Measurements from ENCODE around the gene MIER3.
"Not testable (repeated sequence)": the region's sequence is repeated elsewhere in the genome, so short reads cannot be mapped to it uniquely, and the experiment has no call there.

The MIER3 gene

DNA sequence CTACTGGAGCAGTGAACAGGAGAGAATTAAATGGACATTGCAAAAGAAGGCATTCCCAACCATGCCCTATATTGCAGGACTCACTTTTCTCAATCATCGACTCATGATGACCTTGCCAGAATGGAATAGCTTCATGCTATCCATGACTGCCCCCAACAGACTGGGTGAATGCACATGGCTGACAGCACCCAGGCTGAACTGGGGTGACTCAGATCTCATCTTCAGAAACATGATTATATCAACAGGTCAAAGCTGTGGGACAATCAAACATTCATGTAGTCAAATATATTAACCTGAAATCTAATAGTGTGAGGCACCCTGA is 34.7 kb upstream of the MIER3 start:
- TF ChIP-seq, protein P1, sequence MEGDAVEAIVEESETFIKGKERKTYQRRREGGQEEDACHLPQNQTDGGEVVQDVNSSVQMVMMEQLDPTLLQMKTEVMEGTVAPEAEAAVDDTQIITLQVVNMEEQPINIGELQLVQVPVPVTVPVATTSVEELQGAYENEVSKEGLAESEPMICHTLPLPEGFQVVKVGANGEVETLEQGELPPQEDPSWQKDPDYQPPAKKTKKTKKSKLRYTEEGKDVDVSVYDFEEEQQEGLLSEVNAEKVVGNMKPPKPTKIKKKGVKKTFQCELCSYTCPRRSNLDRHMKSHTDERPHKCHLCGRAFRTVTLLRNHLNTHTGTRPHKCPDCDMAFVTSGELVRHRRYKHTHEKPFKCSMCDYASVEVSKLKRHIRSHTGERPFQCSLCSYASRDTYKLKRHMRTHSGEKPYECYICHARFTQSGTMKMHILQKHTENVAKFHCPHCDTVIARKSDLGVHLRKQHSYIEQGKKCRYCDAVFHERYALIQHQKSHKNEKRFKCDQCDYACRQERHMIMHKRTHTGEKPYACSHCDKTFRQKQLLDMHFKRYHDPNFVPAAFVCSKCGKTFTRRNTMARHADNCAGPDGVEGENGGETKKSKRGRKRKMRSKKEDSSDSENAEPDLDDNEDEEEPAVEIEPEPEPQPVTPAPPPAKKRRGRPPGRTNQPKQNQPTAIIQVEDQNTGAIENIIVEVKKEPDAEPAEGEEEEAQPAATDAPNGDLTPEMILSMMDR (IDR thresholded peaks at IDR 0.05; ENCODE audit: insufficient read depth, low read length, missing control alignments), result no peak
- CTCF ChIA-PET, result no interaction called here
- no peak overlapping the region for H3K4me3 ChIP-seq (ENCODE audit: low read depth, low read length)
- POLR2A ChIA-PET, result no interaction called here
- DNase-seq (ENCODE audit: low read depth, low spot score), result peak; percentile 4

DNA sequence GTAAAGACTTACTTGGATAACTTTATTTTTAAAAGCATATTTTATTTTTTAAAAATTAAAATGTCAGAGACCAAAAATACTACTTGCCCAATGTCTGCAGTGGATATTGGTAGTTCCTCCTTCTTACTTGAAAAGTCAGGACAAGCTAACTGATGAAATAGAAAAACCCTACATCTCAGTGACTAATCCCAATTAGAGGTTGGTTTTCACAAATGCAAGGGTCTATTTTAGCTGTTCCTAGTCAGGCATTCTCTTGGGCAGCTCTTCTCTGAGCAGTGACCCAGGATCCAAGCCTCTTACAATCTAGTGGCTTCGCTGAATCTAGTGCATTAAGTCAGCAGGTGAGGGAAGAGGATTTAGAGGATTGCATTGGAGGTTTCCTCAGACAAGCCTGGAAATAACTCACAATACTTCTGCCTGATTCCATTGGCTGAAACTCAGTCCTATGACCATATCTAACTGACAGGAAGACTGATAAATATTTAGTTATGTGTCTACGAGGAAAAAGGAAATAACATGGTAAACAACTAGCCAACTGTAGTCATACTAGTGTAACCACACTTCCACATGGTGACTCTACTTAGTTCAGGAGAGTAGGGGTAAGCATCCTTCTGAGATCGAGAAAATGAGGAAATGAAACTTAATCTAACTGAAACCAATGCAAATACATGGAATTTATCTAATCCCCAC is 34.2 kb upstream of the MIER3 start:
- TF ChIP-seq, protein P1 (IDR thresholded peaks at IDR 0.05; ENCODE audit: insufficient read depth, low read length, missing control alignments), result no peak
- no peak overlapping the region for H3K4me3 ChIP-seq (ENCODE audit: low read depth, low read length)
- ChIA-PET CTCF (no interaction called here), POLR2A (no interaction called here)
- no peak for DNase-seq (ENCODE audit: low read depth, low spot score)

DNA sequence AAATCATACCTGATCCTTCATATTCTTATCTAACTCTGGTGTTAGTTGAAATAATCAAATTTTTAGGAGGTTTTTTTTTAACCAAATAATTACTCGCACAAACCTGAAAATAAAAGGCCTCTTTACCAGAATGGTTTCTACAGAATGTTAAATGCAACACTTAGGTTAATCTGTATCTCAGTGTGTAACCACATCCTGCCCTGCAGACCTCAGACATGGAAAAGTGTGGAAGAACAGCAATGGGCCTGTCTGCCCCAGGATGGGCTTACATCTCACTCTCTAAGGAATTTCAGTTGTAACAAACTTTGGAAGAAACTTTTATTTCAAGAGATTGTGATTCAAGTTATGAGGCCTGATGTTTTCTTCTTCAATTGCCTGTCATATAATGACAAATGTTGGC is 32.5 kb upstream of the MIER3 start:
- TF ChIP-seq, protein P1 (IDR thresholded peaks at IDR 0.05; ENCODE audit: insufficient read depth, low read length, missing control alignments), result no peak
- no peak overlapping the region for H3K4me3 ChIP-seq (ENCODE audit: low read depth, low read length)
- no peak for DNase-seq (ENCODE audit: low read depth, low spot score)
- ChIA-PET CTCF (no interaction called here), POLR2A (no interaction called here)

DNA sequence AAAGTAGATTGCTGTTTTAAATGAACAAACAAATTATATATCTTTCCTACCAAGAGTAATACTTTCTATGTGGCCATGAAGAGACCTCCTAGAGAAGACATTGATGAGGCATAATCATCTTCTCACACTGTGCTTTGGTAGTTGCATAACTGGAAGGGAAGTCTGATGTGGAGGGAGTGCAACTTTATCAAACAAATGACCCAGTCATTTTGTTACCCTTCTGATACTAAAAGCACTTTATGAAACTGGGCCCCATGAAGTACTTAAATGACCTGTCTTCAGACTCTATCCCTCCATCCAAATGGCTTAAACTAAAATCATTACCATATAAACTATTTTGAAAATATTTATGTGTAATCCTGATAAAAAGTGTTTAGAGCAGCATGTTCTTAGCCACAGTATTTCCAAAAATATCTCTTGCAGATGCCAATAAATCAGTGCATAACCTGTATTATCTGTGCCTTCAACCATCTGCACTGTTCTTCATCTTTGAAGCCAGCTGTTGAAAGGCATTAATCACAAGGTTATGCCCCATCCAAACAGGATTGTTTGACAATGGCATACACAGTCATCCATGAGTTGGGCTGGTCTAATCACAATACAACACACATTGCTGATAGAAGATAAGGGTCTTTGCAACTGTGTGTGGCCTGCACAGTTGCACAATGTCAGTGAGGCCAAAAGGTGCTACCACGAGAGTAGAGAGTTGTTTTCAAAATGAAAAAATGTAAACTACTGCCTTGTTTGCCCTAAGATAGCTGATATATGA is 31.9 kb upstream of the MIER3 start:
- DNase-seq (ENCODE audit: low read depth, low spot score), result no peak
- CTCF ChIA-PET, result no interaction called here

DNA sequence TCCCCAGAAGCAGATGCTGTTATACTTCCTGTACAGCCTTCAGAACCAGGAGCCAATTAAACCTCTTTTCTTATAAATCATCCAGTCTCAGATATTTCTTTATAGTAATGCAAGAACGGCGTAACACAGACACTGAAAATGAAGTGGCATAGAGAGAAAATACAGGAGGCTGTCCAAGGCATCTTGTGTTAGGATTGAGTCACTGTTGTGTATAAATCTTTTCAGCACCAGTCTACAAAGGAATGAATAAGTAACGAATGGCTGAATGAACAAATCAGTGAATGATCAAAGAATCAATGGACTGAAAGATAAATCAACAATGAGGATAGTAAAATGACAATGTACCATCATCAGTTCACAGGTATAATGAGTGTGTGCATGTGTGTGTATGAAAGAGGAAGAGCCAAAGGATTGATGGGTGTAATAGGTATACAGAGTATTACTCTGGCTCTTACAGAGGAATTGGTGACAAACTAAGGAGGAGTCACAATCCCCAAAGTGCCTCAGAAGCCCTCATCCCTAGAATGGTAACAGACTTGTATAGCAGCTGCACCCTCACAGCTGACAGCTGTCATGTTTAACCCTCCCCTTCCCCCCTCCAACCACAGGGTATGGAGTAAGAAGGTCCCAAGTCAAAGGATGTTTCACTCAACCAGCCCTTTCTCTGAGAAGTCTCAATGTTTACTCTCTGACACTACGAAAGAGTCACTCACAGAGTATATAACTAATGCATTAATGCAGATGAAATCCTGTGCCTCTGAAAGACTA is 29.8 kb upstream of the MIER3 start:
- H3K4me3 ChIP-seq (ENCODE audit: low read depth, low read length), result no peak overlapping the region
- POLR2A ChIA-PET, result no interaction called here
- TF ChIP-seq, protein P1 (IDR thresholded peaks at IDR 0.05; ENCODE audit: insufficient read depth, low read length, missing control alignments), result no peak
- CTCF ChIA-PET, result no interaction called here
- DNase-seq (ENCODE audit: low read depth, low spot score), result no peak

More for the DNA sequence above, 31.9 kb upstream of the MIER3 start:
- no peak overlapping the region for H3K4me3 ChIP-seq (ENCODE audit: low read depth, low read length)
- TF ChIP-seq, protein P1 (IDR thresholded peaks at IDR 0.05; ENCODE audit: insufficient read depth, low read length, missing control alignments), result no peak
- POLR2A ChIA-PET, result interaction anchor here (0.6 kb wide), 1 partner anchor 187 kb away, joined by 3 read pairs; no protein-coding TSS in a partner anchor

DNA sequence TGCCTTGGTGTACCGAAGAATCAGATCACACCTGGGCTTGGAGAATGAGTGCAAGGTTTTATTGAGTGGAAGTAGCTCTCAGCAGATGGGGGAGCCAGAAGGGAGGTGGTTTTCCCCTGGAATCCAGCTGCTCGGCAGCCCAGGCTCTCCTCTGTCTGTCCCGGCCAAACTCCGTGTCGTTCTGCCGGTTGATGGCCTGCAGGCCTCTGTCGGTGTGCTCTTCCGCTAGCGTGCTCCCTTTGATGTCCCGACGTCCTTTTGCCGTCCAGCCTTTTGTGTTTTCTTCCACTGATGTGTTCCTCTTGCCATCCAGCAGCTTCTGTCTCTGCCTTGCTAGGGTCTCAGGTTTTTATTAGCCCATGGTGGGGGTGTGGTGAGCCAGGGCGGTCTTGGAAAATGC is 28.0 kb upstream of the MIER3 start:
- no peak for DNase-seq (ENCODE audit: low read depth, low spot score)
- ChIA-PET POLR2A (no interaction called here), CTCF (no interaction called here)
- no peak overlapping the region for H3K4me3 ChIP-seq (ENCODE audit: low read depth, low read length)
- TF ChIP-seq, protein P1 (IDR thresholded peaks at IDR 0.05; ENCODE audit: insufficient read depth, low read length, missing control alignments), result no peak

DNA sequence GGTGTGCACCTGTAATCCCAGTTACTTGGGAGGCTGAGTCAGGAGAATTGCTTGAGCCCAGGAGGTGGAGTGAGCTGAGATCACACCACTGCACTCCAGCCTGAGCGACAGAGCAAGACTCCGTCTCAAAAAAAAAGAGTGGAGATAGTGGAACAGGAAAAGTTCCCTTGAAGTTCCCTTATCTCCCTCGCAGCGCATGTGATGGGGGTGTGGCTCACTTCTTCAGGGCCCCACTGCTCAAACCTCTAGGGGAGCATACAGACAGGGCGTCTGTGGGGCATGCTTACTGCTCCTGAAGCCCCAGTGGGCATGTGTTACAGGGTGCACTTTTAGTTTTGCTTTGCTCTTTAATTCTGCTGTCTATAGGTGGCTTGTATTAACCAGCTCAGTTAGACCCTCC is 27.6 kb upstream of the MIER3 start:
- POLR2A ChIA-PET; H3K4me3 ChIP-seq (ENCODE audit: low read depth, low read length); DNase-seq (ENCODE audit: low read depth, low spot score); CTCF ChIA-PET: not testable (repeated sequence)

All from AG04449 (cell line).